ENCODE measurements around the gene RAB22A.
A peak's percentile ranks its signal among the peaks of the same experiment; 100 is the strongest.

RAB22A gene

DNA sequence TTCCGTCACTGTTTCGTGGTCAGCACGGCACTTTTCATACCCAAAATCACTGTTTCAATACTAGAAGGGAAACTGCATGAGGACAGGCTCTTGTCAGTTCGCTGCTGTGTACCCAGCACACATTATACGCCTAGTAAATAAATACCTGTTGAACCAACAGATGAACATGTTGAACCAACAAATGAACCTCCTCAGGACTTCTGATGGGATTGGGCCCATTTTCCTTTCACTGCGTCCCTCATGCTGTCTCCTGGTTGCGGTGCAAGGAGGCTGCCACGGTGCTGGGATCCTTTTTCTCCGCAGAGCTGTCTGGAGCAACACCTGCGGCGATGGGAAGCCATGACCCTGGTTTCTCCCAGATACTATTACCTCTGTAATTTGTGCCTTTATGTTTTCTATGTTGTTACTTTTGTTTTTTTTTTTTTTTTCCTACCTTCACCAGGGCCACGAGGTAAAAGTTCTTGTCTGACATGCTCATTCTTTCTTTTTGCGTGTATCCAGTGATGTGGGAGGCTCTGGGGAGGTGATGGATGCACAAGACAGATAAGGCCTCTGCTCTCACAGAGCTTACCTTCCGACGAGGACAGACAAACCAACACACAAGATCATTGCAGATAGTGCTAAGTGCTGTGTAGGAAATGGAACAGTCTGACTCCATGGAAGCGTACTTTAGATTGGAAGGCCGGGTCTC, 80.6 kb downstream of the RAB22A start:
- H3K4me3 ChIP-seq (ENCODE audit: low read depth, low read length): peak overlapping the region; percentile 71
- no peak for DNase-seq (ENCODE audit: low read depth)
- TF ChIP-seq, protein P1, sequence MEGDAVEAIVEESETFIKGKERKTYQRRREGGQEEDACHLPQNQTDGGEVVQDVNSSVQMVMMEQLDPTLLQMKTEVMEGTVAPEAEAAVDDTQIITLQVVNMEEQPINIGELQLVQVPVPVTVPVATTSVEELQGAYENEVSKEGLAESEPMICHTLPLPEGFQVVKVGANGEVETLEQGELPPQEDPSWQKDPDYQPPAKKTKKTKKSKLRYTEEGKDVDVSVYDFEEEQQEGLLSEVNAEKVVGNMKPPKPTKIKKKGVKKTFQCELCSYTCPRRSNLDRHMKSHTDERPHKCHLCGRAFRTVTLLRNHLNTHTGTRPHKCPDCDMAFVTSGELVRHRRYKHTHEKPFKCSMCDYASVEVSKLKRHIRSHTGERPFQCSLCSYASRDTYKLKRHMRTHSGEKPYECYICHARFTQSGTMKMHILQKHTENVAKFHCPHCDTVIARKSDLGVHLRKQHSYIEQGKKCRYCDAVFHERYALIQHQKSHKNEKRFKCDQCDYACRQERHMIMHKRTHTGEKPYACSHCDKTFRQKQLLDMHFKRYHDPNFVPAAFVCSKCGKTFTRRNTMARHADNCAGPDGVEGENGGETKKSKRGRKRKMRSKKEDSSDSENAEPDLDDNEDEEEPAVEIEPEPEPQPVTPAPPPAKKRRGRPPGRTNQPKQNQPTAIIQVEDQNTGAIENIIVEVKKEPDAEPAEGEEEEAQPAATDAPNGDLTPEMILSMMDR (IDR thresholded peaks at IDR 0.05; ENCODE audit: low read depth, low read length, missing control alignments): no peak

DNA sequence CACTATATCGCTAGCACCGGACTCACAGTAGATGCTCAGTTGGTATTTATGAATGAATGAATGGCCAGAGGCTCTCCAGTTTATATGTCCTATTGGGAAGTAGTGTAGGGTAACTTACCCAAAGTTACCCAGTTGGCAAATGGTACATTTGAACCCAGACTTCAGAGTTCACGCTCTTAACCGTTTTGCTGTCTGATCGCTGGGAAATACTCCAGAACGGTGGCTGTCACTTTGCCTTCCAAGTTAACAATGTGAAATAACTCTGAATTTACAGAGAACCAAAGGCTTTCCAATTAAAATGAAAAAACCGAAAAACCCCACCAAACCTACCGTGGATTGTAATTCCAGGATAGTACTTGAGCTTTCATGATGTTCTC, 81.1 kb downstream of the RAB22A start:
- DNase-seq (ENCODE audit: low read depth): no peak
- TF ChIP-seq, protein P1 (IDR thresholded peaks at IDR 0.05; ENCODE audit: low read depth, low read length, missing control alignments): no peak
- peak overlapping the region; percentile 71 for H3K4me3 ChIP-seq (ENCODE audit: low read depth, low read length)

DNA sequence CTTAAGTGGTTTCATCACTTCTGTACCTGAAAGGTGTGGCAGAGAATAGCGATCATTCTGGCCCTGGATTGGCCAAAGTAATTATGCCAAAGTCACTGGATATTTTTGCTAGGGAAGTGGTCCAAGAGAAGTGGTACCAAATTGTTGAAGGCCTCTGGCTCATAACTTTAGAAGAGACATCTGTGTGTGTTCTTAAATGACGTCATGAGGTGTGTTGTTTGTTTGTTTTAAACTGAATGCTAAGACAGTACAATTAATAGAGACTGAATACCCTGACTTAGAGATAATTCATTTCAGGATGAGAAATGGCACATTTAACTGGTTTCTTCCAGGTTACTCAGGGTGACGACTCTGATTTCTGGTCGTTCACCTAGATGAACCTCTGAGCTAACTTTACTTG, 82.8 kb downstream of the RAB22A start:
- no peak overlapping the region for H3K4me3 ChIP-seq (ENCODE audit: low read depth, low read length)
- TF ChIP-seq, protein P1 (IDR thresholded peaks at IDR 0.05; ENCODE audit: low read depth, low read length, missing control alignments): no peak
- DNase-seq (ENCODE audit: low read depth): no peak

DNA sequence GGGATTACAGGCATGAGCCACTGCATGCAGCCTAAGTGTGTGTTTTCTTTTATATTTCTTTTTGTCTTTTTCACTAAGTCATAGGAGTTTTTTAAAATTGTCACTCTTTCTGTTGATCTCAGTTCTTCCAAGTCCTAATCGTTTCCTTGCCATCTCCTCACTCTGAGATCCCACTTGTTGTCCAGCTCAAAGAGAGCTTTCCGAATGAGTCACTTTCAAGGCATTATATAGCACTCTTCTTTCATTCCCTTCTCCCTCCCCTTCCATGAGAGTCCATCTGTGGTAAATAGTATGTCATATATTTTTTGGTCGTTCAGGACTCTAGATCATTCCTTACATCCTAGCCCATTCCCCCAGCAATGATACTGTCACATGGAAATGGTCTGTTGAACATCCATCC, 83.8 kb downstream of the RAB22A start:
- no peak for DNase-seq (ENCODE audit: low read depth)
- no peak overlapping the region for H3K4me3 ChIP-seq (ENCODE audit: low read depth, low read length)
- TF ChIP-seq, protein P1 (IDR thresholded peaks at IDR 0.05; ENCODE audit: low read depth, low read length, missing control alignments): no peak

DNA sequence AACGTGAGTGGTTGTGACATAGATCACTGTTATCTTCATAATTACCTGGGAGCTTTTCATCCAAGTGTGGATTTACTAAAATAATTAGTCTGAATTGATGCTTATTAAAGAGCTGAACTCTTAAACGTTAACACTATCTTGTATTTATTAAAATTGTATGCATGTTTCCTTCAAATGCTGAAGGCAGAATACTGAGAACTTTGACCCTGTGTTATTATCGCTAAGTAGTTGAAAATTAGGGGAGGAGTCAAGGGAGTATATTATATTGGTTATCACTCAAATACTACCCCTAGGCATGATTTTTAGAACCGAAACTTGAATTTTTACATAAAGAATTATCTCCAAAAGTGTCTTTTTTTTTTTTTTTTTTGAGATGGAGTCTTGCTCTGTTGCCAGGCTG, 85.3 kb downstream of the RAB22A start:
- DNase-seq (ENCODE audit: low read depth): no peak
- TF ChIP-seq, protein P1 (IDR thresholded peaks at IDR 0.05; ENCODE audit: low read depth, low read length, missing control alignments): no peak
- H3K4me3 ChIP-seq (ENCODE audit: low read depth, low read length): no peak overlapping the region

DNA sequence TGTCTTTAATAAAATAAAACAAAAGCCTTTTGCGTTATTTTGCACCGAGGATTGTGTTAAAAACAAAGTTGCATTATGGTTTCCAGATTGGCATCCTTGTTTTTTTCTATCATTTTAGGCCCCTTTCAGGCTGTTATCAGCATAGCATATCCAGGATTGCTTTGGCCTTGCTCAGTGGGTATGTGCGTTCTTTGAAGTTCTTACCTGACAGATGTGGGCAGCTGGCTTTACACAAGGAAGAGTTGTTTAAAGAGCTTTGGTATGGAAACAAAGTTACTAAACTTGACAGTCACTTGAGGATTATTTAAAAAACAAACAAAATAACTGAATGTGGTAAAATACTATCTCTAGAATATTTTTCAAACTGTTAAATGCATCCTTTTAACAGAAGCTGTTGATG, 86.1 kb downstream of the RAB22A start:
- H3K4me3 ChIP-seq (ENCODE audit: low read depth, low read length): no peak overlapping the region
- TF ChIP-seq, protein P1 (IDR thresholded peaks at IDR 0.05; ENCODE audit: low read depth, low read length, missing control alignments): no peak
- no peak for DNase-seq (ENCODE audit: low read depth)

DNA sequence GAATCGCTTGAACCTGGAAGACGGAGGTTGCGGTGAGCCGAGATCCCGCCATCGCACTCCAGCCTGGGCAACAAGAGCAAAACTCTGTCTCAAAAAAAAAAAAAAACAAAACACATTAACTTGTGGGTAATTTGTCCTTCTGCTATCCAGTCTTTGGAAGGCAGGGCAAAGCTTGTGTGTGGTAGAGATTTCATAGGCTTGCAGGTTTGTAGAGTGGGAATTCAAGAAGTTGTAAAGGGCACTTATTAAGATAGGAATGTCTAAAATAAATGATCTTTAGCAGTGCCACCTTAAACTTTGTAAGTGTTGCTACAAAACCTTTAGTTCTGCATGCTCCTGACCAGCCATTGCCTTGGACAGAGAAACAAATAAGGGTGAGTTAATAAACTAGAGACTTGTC, 87.9 kb downstream of the RAB22A start:
- TF ChIP-seq, protein P1 (IDR thresholded peaks at IDR 0.05; ENCODE audit: low read depth, low read length, missing control alignments): no peak
- H3K4me3 ChIP-seq (ENCODE audit: low read depth, low read length): no peak overlapping the region
- DNase-seq (ENCODE audit: low read depth): no peak

All from GM12864 (cell line).